Measurements from ENCODE around the gene RBM28. TPM values are rescaled to one million over a fixed set of nuclear protein-coding genes. Genes with fewer than 3 reads are reported as not detected.
"Not testable (repeated sequence)": the region's sequence is repeated elsewhere in the genome, so short reads cannot be mapped to it uniquely, and the experiment has no call there.

RBM28 gene
- polyA plus RNA-seq, 1 donor from 2014 or later: 18.9 TPM

DNA sequence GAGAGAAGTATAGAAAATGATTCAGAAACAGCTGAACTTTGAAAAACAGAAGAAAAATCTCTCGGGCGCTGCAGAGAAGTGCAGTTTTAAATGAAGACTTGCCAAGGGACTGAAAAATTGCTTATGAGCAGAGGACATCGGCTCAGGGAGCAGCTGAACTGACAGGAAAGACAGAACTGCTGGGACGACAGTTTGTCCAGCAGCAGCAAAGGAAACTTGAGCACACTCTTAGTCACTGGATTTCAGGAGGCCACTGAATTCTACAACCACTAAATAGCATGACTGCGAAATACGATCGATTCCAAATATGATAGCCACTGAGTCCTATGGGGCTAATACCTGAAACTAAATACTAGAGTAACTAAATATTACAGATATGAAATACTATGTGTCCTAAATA is 59.6 kb downstream of the RBM28 start:
- H3K4me3 ChIP-seq (ENCODE audit: low read length): no peak overlapping the region
- H3K4me2 ChIP-seq (ENCODE audit: low read length): no peak overlapping the region
- H3K9me3 ChIP-seq (ENCODE audit: low read length): no peaks in the 10 kb centered on the region
- no peaks in the 10 kb centered on the region for H3F3A ChIP-seq (ENCODE audit: insufficient read depth, low read length, poor library complexity, severe bottlenecking)
- H4K20me1 ChIP-seq (ENCODE audit: insufficient read depth): no peaks in the 10 kb centered on the region
- no peak overlapping the region for H3K27ac ChIP-seq (ENCODE audit: low read length)
- no peaks in the 10 kb centered on the region for H3K9me2 ChIP-seq (ENCODE audit: insufficient read depth, low read length)
- TF ChIP-seq EZH2 (IDR thresholded peaks at IDR 0.05; ENCODE audit: borderline replicate concordance, insufficient read depth, low read length, poor library complexity, severe bottlenecking) (no peak), RAD21 (conservative IDR thresholded peaks at IDR 0.05) (no peak), TAF1 (IDR thresholded peaks at IDR 0.05; ENCODE audit: low read depth) (no peak), POLR2AphosphoS5 (IDR thresholded peaks at IDR 0.05) (no peak), EP300 (conservative IDR thresholded peaks at IDR 0.05; ENCODE audit: poor library complexity, severe bottlenecking) (no peak), SMC3 (conservative IDR thresholded peaks at IDR 0.05; ENCODE audit: poor library complexity) (no peak), MXI1 (conservative IDR thresholded peaks at IDR 0.05; ENCODE audit: poor library complexity, severe bottlenecking) (no peak)
- TF ChIP-seq, protein P1, sequence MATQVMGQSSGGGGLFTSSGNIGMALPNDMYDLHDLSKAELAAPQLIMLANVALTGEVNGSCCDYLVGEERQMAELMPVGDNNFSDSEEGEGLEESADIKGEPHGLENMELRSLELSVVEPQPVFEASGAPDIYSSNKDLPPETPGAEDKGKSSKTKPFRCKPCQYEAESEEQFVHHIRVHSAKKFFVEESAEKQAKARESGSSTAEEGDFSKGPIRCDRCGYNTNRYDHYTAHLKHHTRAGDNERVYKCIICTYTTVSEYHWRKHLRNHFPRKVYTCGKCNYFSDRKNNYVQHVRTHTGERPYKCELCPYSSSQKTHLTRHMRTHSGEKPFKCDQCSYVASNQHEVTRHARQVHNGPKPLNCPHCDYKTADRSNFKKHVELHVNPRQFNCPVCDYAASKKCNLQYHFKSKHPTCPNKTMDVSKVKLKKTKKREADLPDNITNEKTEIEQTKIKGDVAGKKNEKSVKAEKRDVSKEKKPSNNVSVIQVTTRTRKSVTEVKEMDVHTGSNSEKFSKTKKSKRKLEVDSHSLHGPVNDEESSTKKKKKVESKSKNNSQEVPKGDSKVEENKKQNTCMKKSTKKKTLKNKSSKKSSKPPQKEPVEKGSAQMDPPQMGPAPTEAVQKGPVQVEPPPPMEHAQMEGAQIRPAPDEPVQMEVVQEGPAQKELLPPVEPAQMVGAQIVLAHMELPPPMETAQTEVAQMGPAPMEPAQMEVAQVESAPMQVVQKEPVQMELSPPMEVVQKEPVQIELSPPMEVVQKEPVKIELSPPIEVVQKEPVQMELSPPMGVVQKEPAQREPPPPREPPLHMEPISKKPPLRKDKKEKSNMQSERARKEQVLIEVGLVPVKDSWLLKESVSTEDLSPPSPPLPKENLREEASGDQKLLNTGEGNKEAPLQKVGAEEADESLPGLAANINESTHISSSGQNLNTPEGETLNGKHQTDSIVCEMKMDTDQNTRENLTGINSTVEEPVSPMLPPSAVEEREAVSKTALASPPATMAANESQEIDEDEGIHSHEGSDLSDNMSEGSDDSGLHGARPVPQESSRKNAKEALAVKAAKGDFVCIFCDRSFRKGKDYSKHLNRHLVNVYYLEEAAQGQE (IDR thresholded peaks at IDR 0.05; ENCODE audit: borderline replicate concordance): no peak
- TF ChIP-seq, protein P2, sequence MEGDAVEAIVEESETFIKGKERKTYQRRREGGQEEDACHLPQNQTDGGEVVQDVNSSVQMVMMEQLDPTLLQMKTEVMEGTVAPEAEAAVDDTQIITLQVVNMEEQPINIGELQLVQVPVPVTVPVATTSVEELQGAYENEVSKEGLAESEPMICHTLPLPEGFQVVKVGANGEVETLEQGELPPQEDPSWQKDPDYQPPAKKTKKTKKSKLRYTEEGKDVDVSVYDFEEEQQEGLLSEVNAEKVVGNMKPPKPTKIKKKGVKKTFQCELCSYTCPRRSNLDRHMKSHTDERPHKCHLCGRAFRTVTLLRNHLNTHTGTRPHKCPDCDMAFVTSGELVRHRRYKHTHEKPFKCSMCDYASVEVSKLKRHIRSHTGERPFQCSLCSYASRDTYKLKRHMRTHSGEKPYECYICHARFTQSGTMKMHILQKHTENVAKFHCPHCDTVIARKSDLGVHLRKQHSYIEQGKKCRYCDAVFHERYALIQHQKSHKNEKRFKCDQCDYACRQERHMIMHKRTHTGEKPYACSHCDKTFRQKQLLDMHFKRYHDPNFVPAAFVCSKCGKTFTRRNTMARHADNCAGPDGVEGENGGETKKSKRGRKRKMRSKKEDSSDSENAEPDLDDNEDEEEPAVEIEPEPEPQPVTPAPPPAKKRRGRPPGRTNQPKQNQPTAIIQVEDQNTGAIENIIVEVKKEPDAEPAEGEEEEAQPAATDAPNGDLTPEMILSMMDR (IDR thresholded peaks at IDR 0.05; ENCODE audit: poor library complexity, severe bottlenecking): no peak
- no peak overlapping the region for H3K9ac ChIP-seq (ENCODE audit: low read length)
- no peak overlapping the region for H2AFZ ChIP-seq (ENCODE audit: low read depth, low read length)
- H3K36me3 ChIP-seq (ENCODE audit: insufficient read depth, low read length): no peaks in the 10 kb centered on the region
- H3K79me2 ChIP-seq (replicated peaks; ENCODE audit: insufficient read depth, low read length): no peaks in the 10 kb centered on the region
- no peaks in the 10 kb centered on the region for H3K27me3 ChIP-seq (ENCODE audit: insufficient read depth, low read depth, low read length)

DNA sequence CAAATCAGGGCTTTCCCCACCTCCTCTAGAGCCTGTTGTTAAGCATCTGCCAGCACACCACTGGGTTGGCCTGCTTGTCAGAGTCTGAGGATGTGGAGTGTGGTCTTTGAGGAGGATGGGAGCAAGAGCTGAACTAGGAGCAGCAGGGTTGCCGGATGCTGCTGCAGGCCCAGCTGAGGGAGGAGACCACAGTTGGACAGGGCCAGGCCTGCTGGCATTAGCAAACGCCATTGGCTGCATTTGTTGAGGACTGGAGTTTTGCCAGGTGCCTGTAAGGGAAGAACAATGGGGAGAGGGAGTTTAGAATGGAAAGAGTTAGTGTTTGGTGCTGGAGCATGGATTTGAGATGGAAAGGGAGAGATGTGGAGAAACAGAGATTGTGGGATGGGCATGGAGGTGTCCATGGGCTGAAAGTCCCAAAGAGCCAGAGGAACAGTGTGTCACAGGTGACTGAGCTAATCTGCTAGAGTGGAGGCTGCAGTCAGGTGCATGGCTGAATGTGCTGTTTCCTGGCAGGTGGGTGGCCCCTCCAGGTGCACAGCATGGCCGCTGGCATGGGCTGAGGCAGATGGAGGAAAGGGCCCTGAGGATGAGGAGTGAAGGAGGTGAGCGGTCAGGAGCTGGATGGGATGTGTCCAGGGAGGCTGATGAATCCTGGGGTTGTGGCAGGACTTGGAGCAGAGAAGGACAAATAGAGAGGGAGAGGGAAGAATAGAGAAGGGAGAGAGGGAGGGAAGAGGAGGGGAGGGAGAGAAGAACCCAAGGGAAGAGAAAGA is 61.9 kb downstream of the RBM28 start:
- H3K9me2 ChIP-seq (ENCODE audit: insufficient read depth, low read length): no peaks in the 10 kb centered on the region
- no peaks in the 10 kb centered on the region for H3F3A ChIP-seq (ENCODE audit: insufficient read depth, low read length, poor library complexity, severe bottlenecking)
- H3K9ac ChIP-seq (ENCODE audit: low read length): no peak overlapping the region
- H3K9me3 ChIP-seq (ENCODE audit: low read length): no peaks in the 10 kb centered on the region
- H3K4me2 ChIP-seq (ENCODE audit: low read length): no peak overlapping the region
- H3K79me2 ChIP-seq (replicated peaks; ENCODE audit: insufficient read depth, low read length): no peaks in the 10 kb centered on the region
- no peaks in the 10 kb centered on the region for H3K27me3 ChIP-seq (ENCODE audit: insufficient read depth, low read depth, low read length)
- no peak overlapping the region for H3K27ac ChIP-seq (ENCODE audit: low read length)
- H3K36me3 ChIP-seq (ENCODE audit: insufficient read depth, low read length): no peaks in the 10 kb centered on the region
- H3K4me3 ChIP-seq (ENCODE audit: low read length): no peak overlapping the region
- no peaks in the 10 kb centered on the region for H4K20me1 ChIP-seq (ENCODE audit: insufficient read depth)
- TF ChIP-seq MXI1 (conservative IDR thresholded peaks at IDR 0.05; ENCODE audit: poor library complexity, severe bottlenecking): no peak
- TF ChIP-seq, protein P1 (IDR thresholded peaks at IDR 0.05; ENCODE audit: borderline replicate concordance): no peak
- TF ChIP-seq RAD21 (conservative IDR thresholded peaks at IDR 0.05): no peak
- TF ChIP-seq, protein P2 (IDR thresholded peaks at IDR 0.05; ENCODE audit: poor library complexity, severe bottlenecking): no peak
- TF ChIP-seq POLR2AphosphoS5 (IDR thresholded peaks at IDR 0.05): no peak
- TF ChIP-seq SMC3 (conservative IDR thresholded peaks at IDR 0.05; ENCODE audit: poor library complexity): no peak
- TF ChIP-seq EP300 (conservative IDR thresholded peaks at IDR 0.05; ENCODE audit: poor library complexity, severe bottlenecking): no peak
- H2AFZ ChIP-seq (ENCODE audit: low read depth, low read length): no peak overlapping the region

DNA sequence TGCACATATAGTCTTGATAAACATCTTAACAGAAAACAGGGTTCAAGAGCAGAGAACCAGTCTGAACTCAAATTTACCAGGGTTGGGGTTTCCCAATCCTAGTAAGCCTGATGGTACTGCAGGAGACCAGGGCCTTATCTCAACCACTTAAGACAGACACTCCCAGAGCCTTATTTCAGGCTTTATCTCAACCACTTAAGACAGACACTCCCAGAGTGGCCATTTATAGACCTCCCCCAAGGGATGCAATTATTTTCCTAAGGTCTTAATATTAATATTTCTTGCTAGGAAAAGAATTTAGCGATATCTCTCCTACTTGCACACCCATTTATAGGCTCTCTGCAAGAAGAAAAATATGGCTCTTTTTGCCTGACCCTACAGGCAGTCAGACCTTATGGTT is 63.3 kb downstream of the RBM28 start:
- H3K36me3 ChIP-seq (ENCODE audit: insufficient read depth, low read length); H3K4me2 ChIP-seq (ENCODE audit: low read length); H3K9ac ChIP-seq (ENCODE audit: low read length); H3K27ac ChIP-seq (ENCODE audit: low read length); H3K4me3 ChIP-seq (ENCODE audit: low read length); H3F3A ChIP-seq (ENCODE audit: insufficient read depth, low read length, poor library complexity, severe bottlenecking); H4K20me1 ChIP-seq (ENCODE audit: insufficient read depth); H2AFZ ChIP-seq (ENCODE audit: low read depth, low read length); H3K27me3 ChIP-seq (ENCODE audit: insufficient read depth, low read depth, low read length); H3K9me2 ChIP-seq (ENCODE audit: insufficient read depth, low read length); H3K9me3 ChIP-seq (ENCODE audit: low read length); H3K79me2 ChIP-seq (replicated peaks; ENCODE audit: insufficient read depth, low read length): not testable (repeated sequence)

Measured in neural cell (in vitro differentiated cells).